H1 (cell line): Measurements from ENCODE around the gene CCT6A. TPM values are rescaled to one million over a fixed set of nuclear protein-coding genes. Genes with fewer than 3 reads are reported as not detected.

Experiments used
- BCL11A ChIP-seq, 2 experiments: IDR thresholded peaks; one replicate each; pipeline ENCODE4 v1.6.1; 2011; ENCODE audit warnings: low read depth in 2 of 2, low read length in 2 of 2, mild to moderate bottlenecking in 2 of 2
- BRCA1 ChIP-seq: IDR thresholded peaks from 2 replicates; pipeline ENCODE4 v1.6.1; 2012; ENCODE audit warnings: low read depth, low read length, improper control_type of control experiment
- CEBPB ChIP-seq: IDR thresholded peaks from 2 replicates; pipeline ENCODE4 v1.6.1; 2012; ENCODE audit warnings: low read depth, low read length
- CHD2 ChIP-seq: IDR thresholded peaks from 2 replicates; pipeline ENCODE4 v1.6.1; 2012; ENCODE audit warnings: low read length, improper control_type of control experiment
- CREB1 ChIP-seq: IDR thresholded peaks from 2 replicates; pipeline ENCODE4 v1.6.1; 2012; ENCODE audit warnings: inconsistent platforms
- CTCF ChIP-seq, 3 experiments: IDR thresholded peaks; 1 replicate in 2 of 3; 2 replicates in 1 of 3; pipeline versions ENCODE4 v1.5.1 to v1.6.1; 2011; ENCODE audit warnings: low read length in 3 of 3, mild to moderate bottlenecking in 3 of 3, inconsistent platforms in 2 of 3, low read depth in 1 of 3, moderate library complexity in 1 of 3; ENCODE audit not compliant: insufficient read depth in 1 of 3; ENCODE audit errors: control extremely low read depth in 1 of 3
- FOSL1 ChIP-seq: IDR thresholded peaks from 2 replicates; pipeline ENCODE4 v1.6.1; 2011; ENCODE audit warnings: mild to moderate bottlenecking, low read depth, low read length, moderate library complexity; ENCODE audit not compliant: insufficient read depth
- GABPA ChIP-seq: IDR thresholded peaks from 2 replicates; pipeline ENCODE4 v1.6.1; 2011; ENCODE audit warnings: mild to moderate bottlenecking, low read length, moderate library complexity, borderline replicate concordance; ENCODE audit not compliant: insufficient read depth
- KDM4A ChIP-seq: IDR thresholded peaks from one replicate; pipeline ENCODE4 v1.7.1; 2012; ENCODE audit warnings: low read depth, mild to moderate bottlenecking, moderate library complexity, low read length, inconsistent platforms; ENCODE audit not compliant: severe bottlenecking
- NRF1 ChIP-seq: IDR thresholded peaks from 2 replicates; pipeline ENCODE4 v1.6.1; 2011; ENCODE audit warnings: mild to moderate bottlenecking, low read depth, low read length, improper control_type of control experiment
- POLR2A ChIP-seq, 2 experiments: IDR thresholded peaks; 1 replicate in 1 of 2; 2 replicates in 1 of 2; pipeline ENCODE4 v1.6.1; 2011; ENCODE audit warnings: low read depth in 2 of 2, low read length in 2 of 2, mild to moderate bottlenecking in 2 of 2; ENCODE audit errors: control extremely low read depth in 1 of 2
- RAD21 ChIP-seq, 2 experiments: IDR thresholded peaks in 1 of 2; conservative IDR thresholded peaks in 1 of 2; 2 replicates each; pipeline ENCODE4 v1.6.1; 2011; ENCODE audit warnings: low read depth in 2 of 2, low read length in 2 of 2, improper control_type of control experiment in 1 of 2, inconsistent platforms in 1 of 2, mild to moderate bottlenecking in 1 of 2, moderate library complexity in 1 of 2
- SIN3A ChIP-seq, 2 experiments: IDR thresholded peaks in 1 of 2; conservative IDR thresholded peaks in 1 of 2; 2 replicates each; pipeline ENCODE4 v1.6.1; 2011 to 2012; ENCODE audit warnings: low read length in 2 of 2, improper control_type of control experiment in 1 of 2, low read depth in 1 of 2, mild to moderate bottlenecking in 1 of 2
- SP4 ChIP-seq: IDR thresholded peaks from 2 replicates; pipeline ENCODE4 v1.6.1; 2012; ENCODE audit warnings: low read length, inconsistent platforms
- TAF1 ChIP-seq: IDR thresholded peaks from 2 replicates; pipeline ENCODE4 v1.6.1; 2011; ENCODE audit warnings: mild to moderate bottlenecking, low read depth, low read length
- TAF7 ChIP-seq: optimal IDR thresholded peaks from 2 replicates; pipeline ENCODE3; 2011; ENCODE audit warnings: low read depth, mild to moderate bottlenecking, inconsistent platforms, low read length, moderate library complexity, borderline replicate concordance
- TBP ChIP-seq: IDR thresholded peaks from 2 replicates; pipeline ENCODE4 v1.6.1; 2011; ENCODE audit warnings: low read depth, low read length, improper control_type of control experiment
- TEAD4 ChIP-seq: IDR thresholded peaks from 2 replicates; pipeline ENCODE4 v1.6.1; 2012; ENCODE audit warnings: low read depth, low read length, inconsistent platforms, mixed read lengths
- YY1 ChIP-seq: IDR thresholded peaks from 2 replicates; pipeline ENCODE4 v1.6.1; 2011; ENCODE audit warnings: low read depth, mild to moderate bottlenecking, low read length
- polyA plus RNA-seq, 7 experiments: library from polyadenylated mRNA; depleted of rRNA in 3 of 7; stranded (reverse) in 5 of 7; unstranded in 2 of 7; fragments of >200 nt in 5 of 7; fragments of 200-250 nt in 2 of 7; gene quantifications; 1 replicate in 5 of 7; 2 replicates in 1 of 7; 4 replicates in 1 of 7; pipeline versions ENCODE4 v1.2.1 to v1.2.3, GENCODE V29; 2011 to 2013; ENCODE audit warnings: missing spikeins in 2 of 7, mixed read lengths in 2 of 7
- total RNA-seq: library from RNA; stranded (reverse); fragmentation: NEBNext Ultra II Directional; extraction: Animal tissue kit (Norgen Biotek cat#: 25700); gene quantifications from 2 replicates; pipeline ENCODE4 v1.2.1, GENCODE V29; 2021
- TF ChIP-seq, protein P1 (sequence below): IDR thresholded peaks from 2 replicates; pipeline ENCODE4 v1.6.1; 2012; ENCODE audit warnings: inconsistent platforms

Gene CCT6A
- total and polyA plus RNA-seq, 2 of the 8 experiments (the other 6 are each of a cell fraction or from before 2014, with no cell fraction given) = 201 to 272 TPM

- TF ChIP-seq SP4 = peak; percentile 86; the same call in 1 of the 2 replicates
- TF ChIP-seq SIN3A (conservative IDR thresholded peaks at IDR 0.05 in 1 of 2, IDR thresholded peaks at IDR 0.05 in 1 of 2; ENCODE audit: low read depth in 1 of 2, low read length in 2 of 2) = 0 out of 4 replicates have a peak, but pooled peaks have one; percentile 32 to 48
- no peak for TF ChIP-seq BCL11A (IDR thresholded peaks at IDR 0.05; ENCODE audit: low read depth in 2 of 2, low read length in 2 of 2)
- TF ChIP-seq CTCF (IDR thresholded peaks at IDR 0.05; ENCODE audit: control extremely low read depth in 1 of 3, insufficient read depth in 1 of 3, low read depth in 1 of 3, low read length in 3 of 3) = peak in 1 of 3 experiments; percentile 12; a peak in 1 of 4 replicates
- TF ChIP-seq TEAD4 = no peak
- no peak for TF ChIP-seq FOSL1
- TF ChIP-seq TAF7 = peak; percentile 23
- no peak for TF ChIP-seq CHD2
- peak; percentile 79 for TF ChIP-seq TAF1
- peak; percentile 85 to 90 for TF ChIP-seq POLR2A (IDR thresholded peaks at IDR 0.05; ENCODE audit: control extremely low read depth in 1 of 2, low read depth in 2 of 2, low read length in 2 of 2)
- no peak for TF ChIP-seq RAD21 (IDR thresholded peaks at IDR 0.05 in 1 of 2, conservative IDR thresholded peaks at IDR 0.05 in 1 of 2; ENCODE audit: low read depth in 2 of 2, low read length in 2 of 2)
- no peak for TF ChIP-seq BRCA1
- no peak for TF ChIP-seq YY1
- TF ChIP-seq, protein P1, sequence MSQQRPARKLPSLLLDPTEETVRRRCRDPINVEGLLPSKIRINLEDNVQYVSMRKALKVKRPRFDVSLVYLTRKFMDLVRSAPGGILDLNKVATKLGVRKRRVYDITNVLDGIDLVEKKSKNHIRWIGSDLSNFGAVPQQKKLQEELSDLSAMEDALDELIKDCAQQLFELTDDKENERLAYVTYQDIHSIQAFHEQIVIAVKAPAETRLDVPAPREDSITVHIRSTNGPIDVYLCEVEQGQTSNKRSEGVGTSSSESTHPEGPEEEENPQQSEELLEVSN = peak; percentile 15; the same call in 1 of the 2 replicates
- no peak for TF ChIP-seq KDM4A
- TF ChIP-seq GABPA = no peak
- TF ChIP-seq TBP = peak; percentile 64; the same call in 1 of the 2 replicates
- peak; percentile 94 for TF ChIP-seq CEBPB
- TF ChIP-seq NRF1 = peak; percentile 99
- peak; percentile 58; the same call in 1 of the 2 replicates for TF ChIP-seq CREB1
These were observed 12.5 kb downstream of the CCT6A start, which contains the start of gene SUMF2 (continued) for GRCh38 chr7:56063882-56064625.
